B cell (primary cell): ENCODE data around the gene OR52E5.

Source experiments
- EZH2 ChIP-seq: IDR thresholded peaks from 2 replicates; pipeline ENCODE4 v1.6.1; 2012; ENCODE audit warnings: borderline replicate concordance, low read depth, mild to moderate bottlenecking, moderate library complexity, low read length; ENCODE audit not compliant: insufficient read depth, poor library complexity, severe bottlenecking
- TF ChIP-seq, protein P1 (sequence below): fragments of 200-600 bp; IDR thresholded peaks from one replicate; pipeline ENCODE4 v1.8.0; 2022; ENCODE audit warnings: antibody characterized with exemption, mild to moderate bottlenecking

DNA sequence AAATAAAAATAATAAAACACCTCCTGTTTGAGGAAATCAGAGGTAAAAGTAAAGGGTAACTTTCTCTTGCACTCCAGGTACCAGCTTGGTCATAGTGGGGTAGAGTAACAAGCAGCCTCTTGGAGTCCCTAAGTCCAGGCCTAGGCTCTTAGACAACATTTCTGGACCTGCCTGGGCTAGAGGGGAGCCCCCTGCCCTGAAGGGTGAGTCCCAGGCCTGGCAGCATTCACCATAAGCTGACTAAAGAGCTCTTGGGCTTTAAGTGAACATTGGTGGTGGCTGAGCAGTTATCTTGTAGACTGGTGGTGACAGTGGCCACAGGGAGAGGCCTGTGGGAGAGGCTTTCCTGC is 30.4 kb downstream of the OR52E5 start:
- TF ChIP-seq, protein P1, sequence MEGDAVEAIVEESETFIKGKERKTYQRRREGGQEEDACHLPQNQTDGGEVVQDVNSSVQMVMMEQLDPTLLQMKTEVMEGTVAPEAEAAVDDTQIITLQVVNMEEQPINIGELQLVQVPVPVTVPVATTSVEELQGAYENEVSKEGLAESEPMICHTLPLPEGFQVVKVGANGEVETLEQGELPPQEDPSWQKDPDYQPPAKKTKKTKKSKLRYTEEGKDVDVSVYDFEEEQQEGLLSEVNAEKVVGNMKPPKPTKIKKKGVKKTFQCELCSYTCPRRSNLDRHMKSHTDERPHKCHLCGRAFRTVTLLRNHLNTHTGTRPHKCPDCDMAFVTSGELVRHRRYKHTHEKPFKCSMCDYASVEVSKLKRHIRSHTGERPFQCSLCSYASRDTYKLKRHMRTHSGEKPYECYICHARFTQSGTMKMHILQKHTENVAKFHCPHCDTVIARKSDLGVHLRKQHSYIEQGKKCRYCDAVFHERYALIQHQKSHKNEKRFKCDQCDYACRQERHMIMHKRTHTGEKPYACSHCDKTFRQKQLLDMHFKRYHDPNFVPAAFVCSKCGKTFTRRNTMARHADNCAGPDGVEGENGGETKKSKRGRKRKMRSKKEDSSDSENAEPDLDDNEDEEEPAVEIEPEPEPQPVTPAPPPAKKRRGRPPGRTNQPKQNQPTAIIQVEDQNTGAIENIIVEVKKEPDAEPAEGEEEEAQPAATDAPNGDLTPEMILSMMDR: no peak
- no peak for TF ChIP-seq EZH2
